IMR-90 (cell line): ENCODE measurements around the gene GOLGA8A. TPM values are rescaled to one million over a fixed set of nuclear protein-coding genes. Genes with fewer than 3 reads are reported as not detected.
"Not testable (repeated sequence)": the region's sequence is repeated elsewhere in the genome, so short reads cannot be mapped to it uniquely, and the experiment has no call there.

Experiments used
- ATAC-seq: fragments of 200-7000 bp; cut with Tn5 transposase; 2 replicates; pipeline ENCODE4 v1.9.1; 2020; ENCODE audit warnings: low read depth, mild to moderate bottlenecking, moderate library complexity
- BruUV-seq: library from RNA; stranded (reverse); fragments of 400-500 nt; replicated peaks from 2 replicates; lab custom pipeline; 2021; lab: Mats Ljungman, UMichigan
- CTCF ChIA-PET: fragments of 300-600 bp; formaldehyde crosslinking; extraction: SDS; loops from one replicate; lab custom pipeline; 2021; ENCODE audit warnings: antibody characterized with exemption; lab: Yijun Ruan, JAX
- POLR2A ChIA-PET: fragments of 300-600 bp; sonication (Branson Sonifier 250); formaldehyde crosslinking; loops from one replicate; lab custom pipeline; 2022; ENCODE audit warnings: antibody characterized with exemption; ENCODE audit not compliant: unreplicated experiment; lab: Charles Lee
- DNase-seq: peaks from one replicate; pipeline ENCODE4 v3.0.0; 2013
- H2AFZ ChIP-seq: replicated peaks from 2 replicates; pipeline ENCODE3; 2013; ENCODE audit warnings: low read length, mild to moderate bottlenecking; ENCODE audit not compliant: poor library complexity
- H2AK5ac ChIP-seq: 2 replicates; pipeline ENCODE4 v1.6.1; 2013; ENCODE audit warnings: low read depth, low read length, inconsistent platforms
- H2AK9ac ChIP-seq: replicated peaks from 2 replicates; pipeline ENCODE3; 2013; ENCODE audit warnings: mild to moderate bottlenecking, low read depth, low read length, moderate library complexity; ENCODE audit not compliant: poor library complexity
- H2BK120ac ChIP-seq: 2 replicates; pipeline ENCODE4 v1.6.1; 2013; ENCODE audit warnings: low read depth, low read length, inconsistent platforms
- H2BK15ac ChIP-seq: 3 replicates; pipeline ENCODE4 v1.6.1; 2013; ENCODE audit warnings: low read depth, low read length, inconsistent platforms
- H2BK20ac ChIP-seq: 2 replicates; pipeline ENCODE4 v1.6.1; 2013; ENCODE audit warnings: low read depth, mild to moderate bottlenecking, inconsistent platforms, low read length, moderate library complexity
- H2BK5ac ChIP-seq: 2 replicates; pipeline ENCODE4 v1.6.1; 2013; ENCODE audit warnings: mild to moderate bottlenecking, low read depth, low read length, inconsistent platforms; ENCODE audit not compliant: poor library complexity, severe bottlenecking
- H3K14ac ChIP-seq: replicated peaks from 2 replicates; pipeline ENCODE4 v1.6.1; 2013; ENCODE audit warnings: low read depth, low read length, inconsistent platforms
- H3K18ac ChIP-seq: 2 replicates; pipeline ENCODE4 v1.6.1; 2013; ENCODE audit warnings: low read depth, low read length, control low read depth
- H3K23ac ChIP-seq: 2 replicates; pipeline ENCODE4 v1.6.1; 2013; ENCODE audit warnings: low read depth, low read length, inconsistent platforms
- H3K27ac ChIP-seq: 2 replicates; pipeline ENCODE4 v1.5.1; 2013; ENCODE audit warnings: mild to moderate bottlenecking, control low read depth, low read length; ENCODE audit not compliant: insufficient read depth
- H3K27me3 ChIP-seq: 2 replicates; pipeline ENCODE4 v1.6.1; 2013; ENCODE audit warnings: low read length; ENCODE audit not compliant: control insufficient read depth, insufficient read depth
- H3K36me3 ChIP-seq: 2 replicates; pipeline ENCODE4 v1.6.1; 2013; ENCODE audit warnings: low read length, mixed read lengths; ENCODE audit not compliant: control insufficient read depth, insufficient read depth
- H3K4ac ChIP-seq: 2 replicates; pipeline ENCODE4 v1.6.1; 2013; ENCODE audit warnings: low read depth, low read length, inconsistent platforms
- H3K4me1 ChIP-seq: 2 replicates; pipeline ENCODE4 v1.6.1; 2013; ENCODE audit warnings: low read length, mixed read lengths; ENCODE audit not compliant: control insufficient read depth, insufficient read depth
- H3K4me2 ChIP-seq: 2 replicates; pipeline ENCODE4 v1.6.1; 2013; ENCODE audit warnings: low read depth, mild to moderate bottlenecking, control low read depth, low read length, moderate library complexity
- H3K4me3 ChIP-seq: 2 replicates; pipeline ENCODE4 v1.5.1; 2013; ENCODE audit warnings: low read depth, mild to moderate bottlenecking, control low read depth, low read length, moderate library complexity; ENCODE audit not compliant: insufficient read depth
- H3K56ac ChIP-seq: 2 replicates; pipeline ENCODE4 v1.6.1; 2013; ENCODE audit warnings: low read length, inconsistent platforms; ENCODE audit not compliant: insufficient read depth; ENCODE audit errors: extremely low read depth
- H3K79me1 ChIP-seq, 2 experiments: 2 replicates each; pipeline ENCODE4 v1.6.1; 2013; ENCODE audit warnings: low read length in 2 of 2, inconsistent platforms in 1 of 2, low read depth in 1 of 2
- H3K9ac ChIP-seq: 2 replicates; pipeline ENCODE4 v1.6.1; 2013; ENCODE audit warnings: low read depth, low read length, control low read depth
- H3K9me1 ChIP-seq: 2 replicates; pipeline ENCODE4 v1.6.1; 2013; ENCODE audit warnings: low read length, inconsistent platforms; ENCODE audit not compliant: insufficient read depth
- H3K9me3 ChIP-seq: 2 replicates; pipeline ENCODE4 v1.6.1; 2013; ENCODE audit warnings: low read length; ENCODE audit not compliant: control insufficient read depth, insufficient read depth
- H4K20me1 ChIP-seq: 2 replicates; pipeline ENCODE4 v1.6.1; 2013; ENCODE audit warnings: low read length, inconsistent platforms; ENCODE audit not compliant: insufficient read depth
- H4K5ac ChIP-seq: 2 replicates; pipeline ENCODE4 v1.6.1; 2013; ENCODE audit warnings: mild to moderate bottlenecking, low read depth, low read length, control low read depth
- H4K8ac ChIP-seq, 2 experiments: 2 replicates each; pipeline ENCODE4 v1.6.1; 2013; ENCODE audit warnings: low read depth in 2 of 2, low read length in 2 of 2, control low read depth in 1 of 2, inconsistent platforms in 1 of 2
- H4K91ac ChIP-seq: 2 replicates; pipeline ENCODE4 v1.6.1; 2013; ENCODE audit warnings: low read depth, low read length, inconsistent platforms; ENCODE audit not compliant: insufficient read depth
- WGBS, 2 experiments: methylation state at CpG; one replicate each; pipeline versions ENCODE4 v1.1.5 to v1.1.7; 2013; ENCODE audit warnings: missing lambda C conversion rate in 2 of 2; ENCODE audit not compliant: insufficient read length in 1 of 2; ENCODE audit errors: extremely low coverage in 2 of 2; 5-methylcytosine and 5-hydroxymethylcytosine counted together
- dilution Hi-C: fragments of 300-500 bp; cut with HindIII; formaldehyde crosslinking; loops from one replicate; pipeline ENCODE4 v1.14.3; 2018; ENCODE audit warnings: low sequenced_read_pairs; ENCODE audit not compliant: unreplicated experiment
- in situ Hi-C: fragments of 300-500 bp; cut with MboI; formaldehyde crosslinking; loops from 3 replicates; pipeline ENCODE4 v1.14.3; 2019; ENCODE audit warnings: low sequenced_read_pairs, inconsistent platforms, mixed read lengths
- intact Hi-C: fragments of 100-400 bp; cut with micrococcal nuclease; formaldehyde crosslinking; loops from 2 replicates; pipeline ENCODE4 v1.10.0; 2022
- polyA plus RNA-seq, 3 experiments: library from polyadenylated mRNA; depleted of rRNA; stranded (reverse); fragments of >200 nt; gene quantifications; 2 replicates each; pipeline ENCODE4 v1.2.3, GENCODE V29; 2012; ENCODE audit warnings: low replicate concordance in 1 of 3
- total RNA-seq: library from RNA; depleted of rRNA; stranded (reverse); fragments of >200 nt; gene quantifications from 2 replicates; pipeline ENCODE4 v1.2.3, GENCODE V29; 2012

Gene GOLGA8A
- total and polyA plus RNA-seq, 2 of the 4 experiments (the other 2 are of a cell fraction), result 4.7 to 33.8 TPM

GRCh38 chr15:34418435-34418834, 19.2 kb downstream of the GOLGA8A start:
- CTCF ChIA-PET, H4K91ac ChIP-seq, H3K79me1 ChIP-seq, H3K9ac ChIP-seq, H2BK20ac ChIP-seq, H3K4me3 ChIP-seq, H2BK5ac ChIP-seq, DNase-seq, H3K14ac ChIP-seq, intact Hi-C loops, H2AFZ ChIP-seq, H4K5ac ChIP-seq, H4K20me1 ChIP-seq, in situ Hi-C loops, H2AK9ac ChIP-seq, H3K4ac ChIP-seq, H3K36me3 ChIP-seq, ATAC-seq, BruUV-seq, H3K27ac ChIP-seq, H3K9me3 ChIP-seq, H3K4me2 ChIP-seq, H3K23ac ChIP-seq, H3K4me1 ChIP-seq, dilution Hi-C loops, H3K27me3 ChIP-seq, H2BK15ac ChIP-seq, H3K56ac ChIP-seq, H3K18ac ChIP-seq, POLR2A ChIA-PET, H3K9me1 ChIP-seq, H4K8ac ChIP-seq, H2BK120ac ChIP-seq, H2AK5ac ChIP-seq: not testable (repeated sequence)
- WGBS, 2 experiments, result no CpG with 5 or more reads among the region's 8 CpGs

DNA sequence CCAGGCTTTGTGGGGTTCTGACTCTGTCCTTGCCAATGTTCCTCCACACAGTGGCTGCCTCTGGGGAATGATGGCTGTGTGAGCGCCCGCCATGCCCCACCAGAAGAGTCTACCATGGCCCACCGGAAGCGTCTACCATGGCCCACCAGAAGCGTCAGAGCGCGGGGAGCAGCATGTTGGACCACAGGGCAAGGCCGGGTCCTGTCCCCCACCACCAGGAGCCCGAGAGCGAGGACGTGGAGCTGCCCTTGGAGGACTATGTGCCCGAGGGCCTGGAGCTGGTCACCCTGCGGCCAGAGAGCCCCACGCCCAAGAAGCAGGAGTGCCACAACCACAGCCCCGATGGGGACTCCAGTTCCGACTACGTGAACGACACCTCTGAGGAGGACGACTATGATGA, 28.1 kb downstream of the GOLGA8A start:
- H4K8ac ChIP-seq, H3K9me3 ChIP-seq, BruUV-seq, H4K5ac ChIP-seq, H3K79me1 ChIP-seq, H4K20me1 ChIP-seq, in situ Hi-C loops, H2BK20ac ChIP-seq, H3K4me2 ChIP-seq, H2AFZ ChIP-seq, H4K91ac ChIP-seq, H3K4me3 ChIP-seq, CTCF ChIA-PET, DNase-seq, H2BK5ac ChIP-seq, H2BK120ac ChIP-seq, H3K36me3 ChIP-seq, dilution Hi-C loops, H3K9ac ChIP-seq, H3K27ac ChIP-seq, H3K23ac ChIP-seq, H3K9me1 ChIP-seq, H2AK9ac ChIP-seq, POLR2A ChIA-PET, H3K56ac ChIP-seq, H3K4me1 ChIP-seq, H3K14ac ChIP-seq, H2AK5ac ChIP-seq, H3K18ac ChIP-seq, H3K4ac ChIP-seq, ATAC-seq, H3K27me3 ChIP-seq, H2BK15ac ChIP-seq, intact Hi-C loops: not testable (repeated sequence)
- no CpG with 5 or more reads among the region's 19 CpGs for WGBS, 2 experiments
